NT2/D1 (cell line): ENCODE measurements around the gene STXBP6.

ENCODE experiments used
- YY1 ChIP-seq: IDR thresholded peaks from 2 replicates; pipeline ENCODE4 v1.6.1; 2011; ENCODE audit not compliant: insufficient read length, insufficient read depth
- ZNF274 ChIP-seq: IDR thresholded peaks from 2 replicates; pipeline ENCODE4 v1.6.1; 2011; ENCODE audit warnings: mild to moderate bottlenecking, low read depth, low read length

DNA sequence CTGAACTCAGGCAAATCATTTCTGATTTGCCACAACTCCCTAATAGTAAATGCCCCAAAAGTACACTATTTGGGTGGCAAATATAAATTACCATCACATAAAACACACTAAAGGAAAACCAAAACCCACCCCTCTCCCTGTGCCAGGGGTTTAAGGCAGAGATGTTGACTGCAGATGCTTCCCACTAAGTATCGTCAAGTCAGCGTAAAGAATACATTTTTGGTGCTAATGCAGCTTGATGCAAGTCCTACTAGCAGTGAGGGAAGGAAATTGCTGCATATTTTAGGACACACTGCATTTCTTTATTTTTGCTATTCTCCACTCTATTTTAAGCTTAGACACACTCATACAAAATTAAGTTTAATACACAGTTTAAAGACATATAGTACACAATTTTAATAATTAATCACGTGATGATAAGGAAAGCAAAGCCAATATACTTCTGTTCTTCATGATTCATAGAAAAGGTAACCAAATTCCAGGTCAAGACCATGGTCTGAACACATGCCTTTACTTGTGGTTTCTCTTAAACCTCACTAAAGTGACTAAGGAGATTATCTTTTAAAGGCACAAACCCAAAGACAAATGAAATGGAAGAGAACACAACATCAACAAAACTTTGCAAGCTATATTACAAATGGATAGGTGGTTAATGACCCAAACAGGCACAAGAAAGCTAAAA, 162.2 kb downstream of the STXBP6 start:
- TF ChIP-seq YY1 = no peak
- TF ChIP-seq ZNF274 = no peak
